ENCODE measurements around the gene GABRB2.

GRCh38 chr5:161562446-161562845 lies 15.9 kb upstream of the GABRB2 start:
- TF ChIP-seq SP1 (IDR thresholded peaks at IDR 0.05): no peak
- TF ChIP-seq MAX (IDR thresholded peaks at IDR 0.05): no peak
- TF ChIP-seq CTCF (IDR thresholded peaks at IDR 0.05; ENCODE audit: low read depth, low read length, missing input control): no peak
- no peak for TF ChIP-seq RAD21 (IDR thresholded peaks at IDR 0.05)
- TF ChIP-seq REST (IDR thresholded peaks at IDR 0.05): no peak
- TF ChIP-seq FOXA1 (IDR thresholded peaks at IDR 0.05): no peak
- TF ChIP-seq GABPA (IDR thresholded peaks at IDR 0.05 in 1 of 2, conservative IDR thresholded peaks at IDR 0.05 in 1 of 2): no peak
- no peak for TF ChIP-seq YY1 (IDR thresholded peaks at IDR 0.05)
- TF ChIP-seq TAF1 (conservative IDR thresholded peaks at IDR 0.05): no peak
- TF ChIP-seq RXRA (IDR thresholded peaks at IDR 0.05): no peak
- no peak for TF ChIP-seq EGR1 (IDR thresholded peaks at IDR 0.05; ENCODE audit: low read depth in 2 of 2)
- no peak for TF ChIP-seq ZBTB33 (IDR thresholded peaks at IDR 0.05)

Measured in liver (tissue), 3 donors.